ENCODE results near the gene TMEM121B.

DNA sequence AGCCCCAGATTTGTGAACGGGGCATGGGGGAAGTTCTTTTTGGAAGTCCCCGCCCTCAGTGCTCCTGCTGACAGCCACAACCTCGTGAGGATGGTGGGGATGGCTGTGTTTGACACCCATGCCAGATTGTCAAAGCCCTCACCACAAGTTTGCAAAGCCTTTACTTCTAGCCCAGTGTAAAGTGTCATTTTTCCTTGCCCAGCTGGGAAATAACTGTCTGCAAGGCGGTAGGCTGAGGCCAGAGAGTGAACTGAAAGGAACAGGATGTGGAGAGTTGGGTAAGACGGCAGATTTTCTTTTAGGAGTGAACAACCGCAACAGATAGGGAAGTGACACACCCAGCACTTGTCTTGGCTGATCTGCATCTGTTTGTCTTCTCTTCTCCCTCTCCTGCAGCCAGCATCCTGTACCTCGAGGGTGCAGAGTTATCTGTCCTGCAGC lies 22.8 kb downstream of the TMEM121B start:
- TF ChIP-seq, protein P1, sequence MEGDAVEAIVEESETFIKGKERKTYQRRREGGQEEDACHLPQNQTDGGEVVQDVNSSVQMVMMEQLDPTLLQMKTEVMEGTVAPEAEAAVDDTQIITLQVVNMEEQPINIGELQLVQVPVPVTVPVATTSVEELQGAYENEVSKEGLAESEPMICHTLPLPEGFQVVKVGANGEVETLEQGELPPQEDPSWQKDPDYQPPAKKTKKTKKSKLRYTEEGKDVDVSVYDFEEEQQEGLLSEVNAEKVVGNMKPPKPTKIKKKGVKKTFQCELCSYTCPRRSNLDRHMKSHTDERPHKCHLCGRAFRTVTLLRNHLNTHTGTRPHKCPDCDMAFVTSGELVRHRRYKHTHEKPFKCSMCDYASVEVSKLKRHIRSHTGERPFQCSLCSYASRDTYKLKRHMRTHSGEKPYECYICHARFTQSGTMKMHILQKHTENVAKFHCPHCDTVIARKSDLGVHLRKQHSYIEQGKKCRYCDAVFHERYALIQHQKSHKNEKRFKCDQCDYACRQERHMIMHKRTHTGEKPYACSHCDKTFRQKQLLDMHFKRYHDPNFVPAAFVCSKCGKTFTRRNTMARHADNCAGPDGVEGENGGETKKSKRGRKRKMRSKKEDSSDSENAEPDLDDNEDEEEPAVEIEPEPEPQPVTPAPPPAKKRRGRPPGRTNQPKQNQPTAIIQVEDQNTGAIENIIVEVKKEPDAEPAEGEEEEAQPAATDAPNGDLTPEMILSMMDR (IDR thresholded peaks at IDR 0.05; ENCODE audit: insufficient read depth, low read depth, low read length) = no peak
- no peak for TF ChIP-seq EZH2 (IDR thresholded peaks at IDR 0.05; ENCODE audit: insufficient read depth, low read length)
